ENCODE data around the gene COL4A2. TPM values are rescaled to one million over a fixed set of nuclear protein-coding genes. Genes with fewer than 3 reads are reported as not detected.

COL4A2 gene
- total RNA-seq, 1 experiment from 2014 or later, result 1.6 TPM

DNA sequence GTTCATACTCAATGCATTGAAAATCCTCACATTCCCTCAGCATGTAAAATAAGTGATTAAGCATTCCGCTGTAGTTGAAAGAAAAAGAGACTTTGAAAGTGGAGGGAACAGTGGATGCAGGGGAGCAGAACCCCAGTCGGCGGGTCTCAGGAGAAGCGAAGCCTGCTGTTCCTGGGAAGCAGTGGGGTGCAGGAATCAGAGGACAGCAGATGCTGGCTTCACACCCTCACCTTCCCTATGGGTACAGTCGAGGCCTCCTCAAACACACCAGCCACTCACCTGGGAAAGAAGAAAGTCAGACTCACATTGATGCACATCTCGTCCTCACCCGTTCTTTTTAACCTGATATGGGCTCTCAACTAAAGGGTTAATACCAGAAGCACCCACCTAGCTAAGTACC is 38.2 kb downstream of the COL4A2 start:
- ChIA-PET POLR2A (no interaction called here), RAD21 (ENCODE audit: low non-redundant PET in 1 of 2, low total read pairs in 2 of 2, uncharacterized antibody in 2 of 2, unreplicated experiment in 2 of 2) (no interaction called here), CTCF (no interaction called here)
- Histone ChIP-seq H3K4me2 (ENCODE audit: low read length) (no peak overlapping the region), H3K79me2 (ENCODE audit: insufficient read depth, low read length) (no peaks in the 10 kb centered on the region), H3K4me3 (replicated peaks in 1 of 2; ENCODE audit: low read depth in 1 of 2, low read length in 2 of 2) (no peak overlapping the region), H3K27ac (ENCODE audit: low read depth, low read length) (no peak overlapping the region), H3K9me3 (ENCODE audit: control insufficient read depth in 1 of 2, insufficient read depth in 1 of 2, low read depth in 1 of 2, low read length in 2 of 2) (no peaks in the 10 kb centered on the region), H3K9ac (ENCODE audit: low read length) (no peak overlapping the region), H3K9me2 (ENCODE audit: insufficient read depth) (no peaks in the 10 kb centered on the region; the same call in 1 of the 2 replicates), H3K4me1 (ENCODE audit: control insufficient read depth in 1 of 2, insufficient read depth in 2 of 2, low read length in 2 of 2) (peaks cover 22 to 41% of the 10 kb centered on the region in 2 experiments), H3K36me3 (ENCODE audit: control insufficient read depth in 1 of 2, insufficient read depth in 2 of 2, low read length in 2 of 2) (no peaks in the 10 kb centered on the region), H3K27me3 (ENCODE audit: insufficient read depth, low read length) (peaks cover 10% of the 10 kb centered on the region; the same call in 1 of the 2 replicates), H4K20me1 (ENCODE audit: insufficient read depth) (no peaks in the 10 kb centered on the region), H2AFZ (ENCODE audit: low read depth, low read length, poor library complexity, severe bottlenecking) (no peak overlapping the region)
- intact Hi-C loops (cut with micrococcal nuclease), result no loop called here
- TF ChIP-seq SIN3A (IDR thresholded peaks at IDR 0.05; ENCODE audit: low read depth) (no peak), SP1 (IDR thresholded peaks at IDR 0.05; ENCODE audit: low read depth) (no peak), EZH2 (IDR thresholded peaks at IDR 0.05) (no peak), EZH2phosphoT487 (IDR thresholded peaks at IDR 0.05; ENCODE audit: borderline replicate concordance) (no peak), ZNF274 (IDR thresholded peaks at IDR 0.05; ENCODE audit: low read depth, low read length) (no peak), JUND (IDR thresholded peaks at IDR 0.05) (no peak), ELF1 (IDR thresholded peaks at IDR 0.05; ENCODE audit: borderline replicate concordance, low read depth) (no peak), RAD21 (IDR thresholded peaks at IDR 0.05; ENCODE audit: low read depth) (no peak), EGR1 (IDR thresholded peaks at IDR 0.05; ENCODE audit: low read depth) (no peak), SRF (IDR thresholded peaks at IDR 0.05; ENCODE audit: low read depth) (no peak), CEBPB (IDR thresholded peaks at IDR 0.05; ENCODE audit: low read depth) (no peak), TCF7L2 (IDR thresholded peaks at IDR 0.05; ENCODE audit: borderline replicate concordance, extremely low read depth, insufficient read depth, insufficient read length) (no peak), ZFX (IDR thresholded peaks at IDR 0.05) (no peak), CBX3 (IDR thresholded peaks at IDR 0.05; ENCODE audit: low read depth) (no peak), POLR2A (IDR thresholded peaks at IDR 0.05; ENCODE audit: borderline replicate concordance, extremely low read depth, insufficient read depth, insufficient read length) (no peak)
- TF ChIP-seq, protein P1, sequence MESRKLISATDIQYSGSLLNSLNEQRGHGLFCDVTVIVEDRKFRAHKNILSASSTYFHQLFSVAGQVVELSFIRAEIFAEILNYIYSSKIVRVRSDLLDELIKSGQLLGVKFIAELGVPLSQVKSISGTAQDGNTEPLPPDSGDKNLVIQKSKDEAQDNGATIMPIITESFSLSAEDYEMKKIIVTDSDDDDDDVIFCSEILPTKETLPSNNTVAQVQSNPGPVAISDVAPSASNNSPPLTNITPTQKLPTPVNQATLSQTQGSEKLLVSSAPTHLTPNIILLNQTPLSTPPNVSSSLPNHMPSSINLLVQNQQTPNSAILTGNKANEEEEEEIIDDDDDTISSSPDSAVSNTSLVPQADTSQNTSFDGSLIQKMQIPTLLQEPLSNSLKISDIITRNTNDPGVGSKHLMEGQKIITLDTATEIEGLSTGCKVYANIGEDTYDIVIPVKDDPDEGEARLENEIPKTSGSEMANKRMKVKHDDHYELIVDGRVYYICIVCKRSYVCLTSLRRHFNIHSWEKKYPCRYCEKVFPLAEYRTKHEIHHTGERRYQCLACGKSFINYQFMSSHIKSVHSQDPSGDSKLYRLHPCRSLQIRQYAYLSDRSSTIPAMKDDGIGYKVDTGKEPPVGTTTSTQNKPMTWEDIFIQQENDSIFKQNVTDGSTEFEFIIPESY (IDR thresholded peaks at IDR 0.05; ENCODE audit: extremely low read depth, insufficient replicate concordance, low read length), result no peak
- TF ChIP-seq, protein P2, sequence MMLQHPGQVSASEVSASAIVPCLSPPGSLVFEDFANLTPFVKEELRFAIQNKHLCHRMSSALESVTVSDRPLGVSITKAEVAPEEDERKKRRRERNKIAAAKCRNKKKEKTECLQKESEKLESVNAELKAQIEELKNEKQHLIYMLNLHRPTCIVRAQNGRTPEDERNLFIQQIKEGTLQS (IDR thresholded peaks at IDR 0.05), result no peak
- TF ChIP-seq, protein P3, sequence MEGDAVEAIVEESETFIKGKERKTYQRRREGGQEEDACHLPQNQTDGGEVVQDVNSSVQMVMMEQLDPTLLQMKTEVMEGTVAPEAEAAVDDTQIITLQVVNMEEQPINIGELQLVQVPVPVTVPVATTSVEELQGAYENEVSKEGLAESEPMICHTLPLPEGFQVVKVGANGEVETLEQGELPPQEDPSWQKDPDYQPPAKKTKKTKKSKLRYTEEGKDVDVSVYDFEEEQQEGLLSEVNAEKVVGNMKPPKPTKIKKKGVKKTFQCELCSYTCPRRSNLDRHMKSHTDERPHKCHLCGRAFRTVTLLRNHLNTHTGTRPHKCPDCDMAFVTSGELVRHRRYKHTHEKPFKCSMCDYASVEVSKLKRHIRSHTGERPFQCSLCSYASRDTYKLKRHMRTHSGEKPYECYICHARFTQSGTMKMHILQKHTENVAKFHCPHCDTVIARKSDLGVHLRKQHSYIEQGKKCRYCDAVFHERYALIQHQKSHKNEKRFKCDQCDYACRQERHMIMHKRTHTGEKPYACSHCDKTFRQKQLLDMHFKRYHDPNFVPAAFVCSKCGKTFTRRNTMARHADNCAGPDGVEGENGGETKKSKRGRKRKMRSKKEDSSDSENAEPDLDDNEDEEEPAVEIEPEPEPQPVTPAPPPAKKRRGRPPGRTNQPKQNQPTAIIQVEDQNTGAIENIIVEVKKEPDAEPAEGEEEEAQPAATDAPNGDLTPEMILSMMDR (IDR thresholded peaks at IDR 0.05 in 2 of 3, conservative IDR thresholded peaks at IDR 0.05 in 1 of 3; ENCODE audit: borderline replicate concordance in 1 of 3, insufficient read depth in 1 of 3, low read depth in 2 of 3, low read length in 2 of 3), result no peak
- TF ChIP-seq, protein P4, sequence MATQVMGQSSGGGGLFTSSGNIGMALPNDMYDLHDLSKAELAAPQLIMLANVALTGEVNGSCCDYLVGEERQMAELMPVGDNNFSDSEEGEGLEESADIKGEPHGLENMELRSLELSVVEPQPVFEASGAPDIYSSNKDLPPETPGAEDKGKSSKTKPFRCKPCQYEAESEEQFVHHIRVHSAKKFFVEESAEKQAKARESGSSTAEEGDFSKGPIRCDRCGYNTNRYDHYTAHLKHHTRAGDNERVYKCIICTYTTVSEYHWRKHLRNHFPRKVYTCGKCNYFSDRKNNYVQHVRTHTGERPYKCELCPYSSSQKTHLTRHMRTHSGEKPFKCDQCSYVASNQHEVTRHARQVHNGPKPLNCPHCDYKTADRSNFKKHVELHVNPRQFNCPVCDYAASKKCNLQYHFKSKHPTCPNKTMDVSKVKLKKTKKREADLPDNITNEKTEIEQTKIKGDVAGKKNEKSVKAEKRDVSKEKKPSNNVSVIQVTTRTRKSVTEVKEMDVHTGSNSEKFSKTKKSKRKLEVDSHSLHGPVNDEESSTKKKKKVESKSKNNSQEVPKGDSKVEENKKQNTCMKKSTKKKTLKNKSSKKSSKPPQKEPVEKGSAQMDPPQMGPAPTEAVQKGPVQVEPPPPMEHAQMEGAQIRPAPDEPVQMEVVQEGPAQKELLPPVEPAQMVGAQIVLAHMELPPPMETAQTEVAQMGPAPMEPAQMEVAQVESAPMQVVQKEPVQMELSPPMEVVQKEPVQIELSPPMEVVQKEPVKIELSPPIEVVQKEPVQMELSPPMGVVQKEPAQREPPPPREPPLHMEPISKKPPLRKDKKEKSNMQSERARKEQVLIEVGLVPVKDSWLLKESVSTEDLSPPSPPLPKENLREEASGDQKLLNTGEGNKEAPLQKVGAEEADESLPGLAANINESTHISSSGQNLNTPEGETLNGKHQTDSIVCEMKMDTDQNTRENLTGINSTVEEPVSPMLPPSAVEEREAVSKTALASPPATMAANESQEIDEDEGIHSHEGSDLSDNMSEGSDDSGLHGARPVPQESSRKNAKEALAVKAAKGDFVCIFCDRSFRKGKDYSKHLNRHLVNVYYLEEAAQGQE (IDR thresholded peaks at IDR 0.05; ENCODE audit: low read depth), result no peak
- TF ChIP-seq, protein P5, sequence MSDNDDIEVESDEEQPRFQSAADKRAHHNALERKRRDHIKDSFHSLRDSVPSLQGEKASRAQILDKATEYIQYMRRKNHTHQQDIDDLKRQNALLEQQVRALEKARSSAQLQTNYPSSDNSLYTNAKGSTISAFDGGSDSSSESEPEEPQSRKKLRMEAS (IDR thresholded peaks at IDR 0.05), result no peak
- no peak for DNase-seq (ENCODE audit: low read depth, low spot score)
- no TSS peak for BruUV-seq (replicated peaks)
- ATAC-seq, result no peak
